Loucy (cell line): Measurements from ENCODE around the gene ASIC4.
A peak's percentile ranks its signal among the peaks of the same experiment; 100 is the strongest.

Experiments
- H2AFZ ChIP-seq: fragments of 200-600 bp; sonication (generic); 2 replicates; pipeline ENCODE4 v1.6.0; 2016; ENCODE audit warnings: antibody characterized with exemption, mild to moderate bottlenecking, low read length, moderate library complexity
- H3F3A ChIP-seq: fragments of 200-600 bp; 2 replicates; pipeline ENCODE4 v1.6.0; 2016; ENCODE audit warnings: antibody characterized with exemption, low read depth, mild to moderate bottlenecking
- H3K27me3 ChIP-seq: fragments of 200-600 bp; sonication (generic); 2 replicates; pipeline ENCODE4 v1.6.1; 2014; ENCODE audit warnings: low read length, mild to moderate bottlenecking; ENCODE audit not compliant: insufficient read depth, poor library complexity, severe bottlenecking
- H3K36me3 ChIP-seq: fragments of 200-600 bp; sonication (generic); 2 replicates; pipeline ENCODE4 v1.6.1; 2016; ENCODE audit warnings: low read length; ENCODE audit not compliant: insufficient read depth
- H3K4me1 ChIP-seq: fragments of 200-600 bp; sonication (generic); 2 replicates; pipeline ENCODE4 v1.5.1; 2014; ENCODE audit warnings: low read length, mild to moderate bottlenecking; ENCODE audit not compliant: insufficient read depth, poor library complexity, severe bottlenecking
- H3K4me2 ChIP-seq: fragments of 200-600 bp; sonication (generic); 2 replicates; pipeline ENCODE4 v1.6.0; 2014; ENCODE audit warnings: antibody characterized with exemption, low read length, low read depth, mild to moderate bottlenecking; ENCODE audit not compliant: poor library complexity, severe bottlenecking
- H3K4me3 ChIP-seq: fragments of 200-600 bp; sonication (generic); 2 replicates; pipeline ENCODE4 v1.5.1; 2014; ENCODE audit warnings: low read length, mild to moderate bottlenecking, mixed read lengths; ENCODE audit not compliant: poor library complexity, severe bottlenecking
- H3K79me2 ChIP-seq: fragments of 200-600 bp; sonication (generic); 2 replicates; pipeline ENCODE4 v1.6.1; 2014; ENCODE audit warnings: low read length; ENCODE audit not compliant: insufficient read depth
- H3K9ac ChIP-seq: fragments of 200-600 bp; sonication (generic); 2 replicates; pipeline ENCODE4 v1.6.0; 2014; ENCODE audit warnings: mild to moderate bottlenecking, low read depth, low read length, moderate library complexity; ENCODE audit not compliant: poor library complexity, severe bottlenecking
- H3K9me2 ChIP-seq: fragments of 200-600 bp; sonication (generic); replicated peaks from 2 replicates; pipeline ENCODE4 v1.6.1; 2016; ENCODE audit warnings: low read depth, low read length, mixed read lengths
- H3K9me3 ChIP-seq: fragments of 200-600 bp; sonication (generic); 2 replicates; pipeline ENCODE4 v1.6.1; 2014; ENCODE audit warnings: mild to moderate bottlenecking, antibody characterized with exemption, low read length, low read depth; ENCODE audit not compliant: insufficient read depth
- H4K20me1 ChIP-seq: fragments of 200-600 bp; sonication (generic); 2 replicates; pipeline ENCODE4 v1.6.0; 2014; ENCODE audit warnings: antibody characterized with exemption, low read length, mild to moderate bottlenecking; ENCODE audit not compliant: insufficient read depth, poor library complexity, severe bottlenecking
- EZH2phosphoT487 ChIP-seq: fragments of 200-600 bp; IDR thresholded peaks from 2 replicates; pipeline ENCODE4 v1.6.1; 2018; ENCODE audit warnings: antibody characterized with exemption, mild to moderate bottlenecking, moderate library complexity, borderline replicate concordance
- TF ChIP-seq, protein P1 (sequence below): fragments of 200-600 bp; sonication (generic); conservative IDR thresholded peaks from 2 replicates; pipeline ENCODE4 v1.5.1; 2014; ENCODE audit warnings: mild to moderate bottlenecking, antibody characterized with exemption, low read length

The ASIC4 gene

DNA sequence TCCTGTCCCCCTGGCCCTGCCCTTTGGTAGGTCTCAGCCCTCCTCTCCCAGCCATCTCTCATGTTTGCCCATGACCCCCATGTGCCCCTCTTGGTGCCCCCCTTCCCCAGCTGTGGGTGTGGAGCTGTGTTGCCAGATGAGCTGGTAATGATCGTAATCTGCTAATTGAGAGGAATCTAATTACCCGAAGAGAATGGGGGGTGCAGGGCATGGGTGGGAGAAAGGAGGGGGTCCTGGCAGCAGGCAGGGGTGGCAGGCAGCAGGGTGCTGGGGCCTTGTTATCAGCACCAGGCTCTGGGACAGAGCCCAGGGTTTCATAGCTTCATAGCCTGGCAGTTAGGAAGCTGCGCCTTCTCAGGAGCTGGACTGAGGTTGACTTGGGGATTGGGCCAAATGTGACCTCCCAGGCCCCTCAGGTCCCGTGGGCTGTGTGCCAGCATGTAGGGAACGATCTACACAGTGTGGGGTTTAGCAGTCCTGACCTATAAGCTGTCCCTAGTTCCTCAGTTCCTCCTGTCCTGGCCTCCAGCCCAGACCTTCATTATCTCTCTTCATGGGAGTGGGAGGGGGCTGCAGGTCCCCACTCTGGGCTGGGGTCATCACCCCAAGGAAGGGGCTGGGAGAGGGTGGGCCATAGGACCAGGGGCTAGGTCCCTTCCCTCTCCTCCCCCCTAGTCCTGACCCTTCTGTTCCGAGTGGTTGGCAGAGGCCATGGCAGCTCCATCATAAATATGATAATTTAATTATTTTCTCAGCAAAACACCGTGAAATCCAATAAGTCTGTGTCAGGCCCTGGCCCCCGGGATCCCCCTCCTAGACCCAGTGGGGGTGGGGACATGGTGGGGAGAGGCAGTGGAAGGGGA is 6.5 kb upstream of the ASIC4 start:
- no peaks in the 10 kb centered on the region for H3K9me2 ChIP-seq
- no peaks in the 10 kb centered on the region for H3K4me1 ChIP-seq
- no peak overlapping the region for H3K9ac ChIP-seq
- no peaks in the 10 kb centered on the region for H3K9me3 ChIP-seq
- no peak overlapping the region for H3K4me2 ChIP-seq
- H3K4me3 ChIP-seq: no peak overlapping the region
- no peak overlapping the region for H2AFZ ChIP-seq
- H3F3A ChIP-seq: no peaks in the 10 kb centered on the region
- H3K36me3 ChIP-seq: no peaks in the 10 kb centered on the region
- TF ChIP-seq, protein P1, sequence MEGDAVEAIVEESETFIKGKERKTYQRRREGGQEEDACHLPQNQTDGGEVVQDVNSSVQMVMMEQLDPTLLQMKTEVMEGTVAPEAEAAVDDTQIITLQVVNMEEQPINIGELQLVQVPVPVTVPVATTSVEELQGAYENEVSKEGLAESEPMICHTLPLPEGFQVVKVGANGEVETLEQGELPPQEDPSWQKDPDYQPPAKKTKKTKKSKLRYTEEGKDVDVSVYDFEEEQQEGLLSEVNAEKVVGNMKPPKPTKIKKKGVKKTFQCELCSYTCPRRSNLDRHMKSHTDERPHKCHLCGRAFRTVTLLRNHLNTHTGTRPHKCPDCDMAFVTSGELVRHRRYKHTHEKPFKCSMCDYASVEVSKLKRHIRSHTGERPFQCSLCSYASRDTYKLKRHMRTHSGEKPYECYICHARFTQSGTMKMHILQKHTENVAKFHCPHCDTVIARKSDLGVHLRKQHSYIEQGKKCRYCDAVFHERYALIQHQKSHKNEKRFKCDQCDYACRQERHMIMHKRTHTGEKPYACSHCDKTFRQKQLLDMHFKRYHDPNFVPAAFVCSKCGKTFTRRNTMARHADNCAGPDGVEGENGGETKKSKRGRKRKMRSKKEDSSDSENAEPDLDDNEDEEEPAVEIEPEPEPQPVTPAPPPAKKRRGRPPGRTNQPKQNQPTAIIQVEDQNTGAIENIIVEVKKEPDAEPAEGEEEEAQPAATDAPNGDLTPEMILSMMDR: no peak
- TF ChIP-seq EZH2phosphoT487: no peak
- no peaks in the 10 kb centered on the region for H3K79me2 ChIP-seq
- H4K20me1 ChIP-seq: no peaks in the 10 kb centered on the region
- no peaks in the 10 kb centered on the region for H3K27me3 ChIP-seq

DNA sequence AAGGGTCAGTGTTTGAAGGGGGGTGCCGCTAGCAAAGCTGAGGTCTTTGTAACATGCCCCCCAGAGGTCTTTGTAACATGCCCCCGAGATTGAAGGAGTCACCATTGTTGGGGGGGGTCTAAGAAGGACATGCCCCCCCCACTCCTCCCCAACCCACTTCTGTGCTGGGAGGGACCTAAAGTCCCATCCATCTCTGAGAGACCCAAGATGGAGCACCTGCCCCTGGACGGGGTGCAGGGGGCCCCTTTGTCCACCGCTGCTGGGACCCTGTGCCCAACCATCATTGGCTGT is 5.9 kb upstream of the ASIC4 start:
- no peaks in the 10 kb centered on the region for H4K20me1 ChIP-seq
- no peaks in the 10 kb centered on the region for H3K4me1 ChIP-seq
- no peaks in the 10 kb centered on the region for H3F3A ChIP-seq
- TF ChIP-seq, protein P1: no peak
- TF ChIP-seq EZH2phosphoT487: no peak
- H2AFZ ChIP-seq: no peak overlapping the region
- no peaks in the 10 kb centered on the region for H3K36me3 ChIP-seq
- peaks cover 3% of the 10 kb centered on the region for H3K27me3 ChIP-seq
- no peak overlapping the region for H3K4me2 ChIP-seq
- H3K9me2 ChIP-seq: no peaks in the 10 kb centered on the region
- no peak overlapping the region for H3K9ac ChIP-seq
- H3K9me3 ChIP-seq: no peaks in the 10 kb centered on the region
- no peak overlapping the region for H3K4me3 ChIP-seq
- no peaks in the 10 kb centered on the region for H3K79me2 ChIP-seq

DNA sequence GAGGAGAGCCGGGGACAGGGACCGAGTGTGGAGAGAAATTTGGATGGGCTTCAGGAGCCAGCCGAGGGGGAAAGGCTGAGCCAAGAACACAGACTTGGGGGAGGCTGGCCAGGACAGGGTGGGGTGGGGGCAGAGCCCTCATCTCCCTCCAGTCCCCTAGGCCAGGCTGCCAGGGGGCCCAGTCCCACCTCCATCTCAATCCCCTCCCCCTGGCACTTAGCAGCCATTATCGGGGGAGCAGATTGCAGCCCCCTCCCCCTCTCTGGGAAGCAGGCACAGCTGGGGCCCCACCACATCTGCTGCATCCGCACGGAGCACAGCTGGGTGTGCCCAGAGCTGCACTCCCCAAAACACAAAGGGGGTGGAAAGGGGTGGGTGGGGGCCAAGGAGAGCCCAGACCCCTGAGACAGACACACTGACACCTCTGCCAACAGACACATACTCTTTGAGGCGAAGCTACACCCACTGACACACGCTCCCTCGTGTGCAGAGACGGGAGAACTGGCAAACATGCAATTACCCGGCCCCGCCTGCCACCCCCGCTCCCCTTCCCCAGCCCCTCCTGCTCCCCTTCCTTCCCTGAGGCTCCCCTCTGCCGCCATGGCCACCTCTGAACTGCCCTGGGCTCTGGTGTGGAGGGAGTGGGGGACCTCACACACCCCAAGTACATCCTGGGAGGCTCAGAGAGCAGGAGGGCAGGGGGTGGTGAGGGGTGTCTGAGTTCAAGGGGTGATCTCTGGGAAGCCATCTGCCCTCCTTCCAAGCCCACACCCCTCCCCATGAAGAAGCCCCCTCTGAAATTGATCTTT is 5.1 kb upstream of the ASIC4 start:
- no peak overlapping the region for H3K4me2 ChIP-seq
- H3K36me3 ChIP-seq: no peaks in the 10 kb centered on the region
- no peaks in the 10 kb centered on the region for H3K79me2 ChIP-seq
- no peaks in the 10 kb centered on the region for H3F3A ChIP-seq
- no peaks in the 10 kb centered on the region for H3K9me2 ChIP-seq
- H3K4me3 ChIP-seq: peak overlapping the region; percentile 17
- H3K9me3 ChIP-seq: no peaks in the 10 kb centered on the region
- no peak for TF ChIP-seq EZH2phosphoT487
- TF ChIP-seq, protein P1: no peak
- no peaks in the 10 kb centered on the region for H4K20me1 ChIP-seq
- H3K27me3 ChIP-seq: peaks cover 5% of the 10 kb centered on the region
- no peak overlapping the region for H2AFZ ChIP-seq
- H3K9ac ChIP-seq: no peak overlapping the region
- peaks cover 2% of the 10 kb centered on the region for H3K4me1 ChIP-seq
